Heart left ventricle (tissue), 13 donors: Measurements from ENCODE around the gene LRMDA.

Source experiments
- CTCF ChIP-seq, 12 donors: fragments of 200-600 bp; sonication (generic) in 4 of 12; IDR thresholded peaks; one replicate each; pipeline versions ENCODE4 v1.5.0 to v1.8.0; 2018 to 2022; ENCODE audit warnings: antibody characterized with exemption in 12 of 12, mild to moderate bottlenecking in 5 of 12
- POLR2A ChIP-seq, 2 donors: fragments of 450-650 bp; IDR thresholded peaks; one replicate each; pipeline ENCODE4 v1.6.1; 2017; ENCODE audit warnings: antibody characterized with exemption in 2 of 2, mild to moderate bottlenecking in 2 of 2, moderate library complexity in 2 of 2
- donor health status: ischemic (EF 13 %, LVEDD 7.1; RV severe dilation, severe dysfunction).
- donor health status: DM: no; HTN: yes; CAD: no.
- donor health status: DM: no; HTN: no; CAD: no.
- donor health status: ischemic (EF 25% LVEDD 6.9; RV normal size, moderate dysfunction).
- donor health status: ischemic (EF 25% LVEDD 5.7; RV mildly dilated, moderate dysfunction).
- donor health status: ischemic (EF 35%, LVEDD 5.7; RV mildly dilated, moderate dysfunction).
- donor health status: nonischemic (EF 11% LVEDD 7.7; RV severe dilation, severe dysfunction).
- donor health status: DM: yes; HTN: yes; CAD: no.
- donor health status: PGD.
- donor health status: ischemic (EF 29% LVEDD 5.4; RV normal size, mild dysfunction).
- donor health status: nonischemic (EF 23%, LVEDD 6.1; RV moderate dilation, normal function).

DNA sequence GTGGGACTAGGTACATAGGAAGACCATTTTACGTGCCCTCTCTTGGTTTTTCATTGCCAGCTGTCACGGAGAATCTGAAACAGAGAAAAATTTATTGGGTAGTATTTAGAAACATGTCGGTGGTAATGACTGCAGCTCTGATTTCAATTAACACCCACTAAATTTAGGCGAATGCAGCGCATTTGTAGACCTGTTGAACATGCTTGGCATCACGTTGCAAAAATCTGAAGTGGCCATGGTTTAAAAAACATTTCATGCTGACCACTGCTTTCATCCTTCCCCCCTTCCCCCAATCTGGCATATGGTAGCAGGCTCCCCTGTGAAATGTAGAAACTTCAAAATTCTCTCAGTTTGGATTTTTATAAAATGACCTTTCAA is 34.0 kb downstream of the LRMDA start:
- no peak for TF ChIP-seq CTCF (IDR thresholded peaks at IDR 0.05)
- TF ChIP-seq POLR2A (IDR thresholded peaks at IDR 0.05): no peak
